ENCODE measurements around the gene ZNF831.

ZNF831 gene

GRCh38 chr20:59305908-59306655 lies 142.5 kb downstream of the ZNF831 start:
- DNase-seq (ENCODE audit: low read depth) = no peak

GRCh38 chr20:59307270-59307669 lies 143.6 kb downstream of the ZNF831 start:
- no peak for DNase-seq (ENCODE audit: low read depth)

All from ELR (cell line).